SIG-M5 treated with dmso at 0.1 percent for 504 hours (cell line): ENCODE measurements around the gene FSIP1.

Experiments
- DNase-seq: peaks from one replicate; lab custom pipeline; 2025; ENCODE audit not compliant: unreplicated experiment; lab: John Stamatoyannopoulos, UW

FSIP1 gene

DNA sequence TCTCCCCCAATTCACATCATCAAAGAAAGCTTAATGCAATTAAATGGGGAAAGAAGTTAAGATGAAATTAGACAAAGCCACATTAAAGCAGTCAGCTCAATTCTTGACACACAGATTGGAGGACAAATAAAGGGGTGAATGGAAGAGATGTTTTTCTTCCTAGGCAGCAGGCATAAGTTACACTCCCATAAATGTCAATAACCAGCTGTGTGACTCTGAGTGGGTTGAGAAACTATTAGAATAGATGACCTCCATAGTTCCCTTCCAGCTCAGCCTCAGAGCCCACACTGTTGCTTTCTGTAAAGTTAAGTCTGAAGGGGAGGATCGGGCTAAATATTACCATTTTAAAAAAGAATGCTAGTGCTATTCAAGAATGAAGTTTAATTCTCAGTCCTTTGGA, 130.8 kb downstream of the FSIP1 start:
- DNase-seq: no peak

DNA sequence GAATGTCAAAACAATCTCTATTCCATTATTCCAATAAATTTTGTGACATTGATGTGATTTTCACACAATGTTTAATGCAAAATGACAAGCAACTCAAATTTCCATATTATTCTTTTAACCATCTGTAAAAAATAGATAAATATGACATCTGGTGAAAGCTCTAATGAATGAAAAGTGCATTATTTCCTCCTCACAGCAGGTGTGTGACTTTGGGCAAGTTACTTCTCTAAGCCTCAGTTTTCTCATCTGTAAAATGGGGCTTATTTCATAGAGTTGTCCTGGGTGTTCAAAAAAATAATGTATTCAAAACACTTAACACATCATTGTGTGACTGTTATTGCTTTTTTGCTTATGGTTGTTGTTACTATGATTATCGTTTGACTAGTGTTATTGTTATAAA, 131.3 kb downstream of the FSIP1 start:
- DNase-seq: no peak

DNA sequence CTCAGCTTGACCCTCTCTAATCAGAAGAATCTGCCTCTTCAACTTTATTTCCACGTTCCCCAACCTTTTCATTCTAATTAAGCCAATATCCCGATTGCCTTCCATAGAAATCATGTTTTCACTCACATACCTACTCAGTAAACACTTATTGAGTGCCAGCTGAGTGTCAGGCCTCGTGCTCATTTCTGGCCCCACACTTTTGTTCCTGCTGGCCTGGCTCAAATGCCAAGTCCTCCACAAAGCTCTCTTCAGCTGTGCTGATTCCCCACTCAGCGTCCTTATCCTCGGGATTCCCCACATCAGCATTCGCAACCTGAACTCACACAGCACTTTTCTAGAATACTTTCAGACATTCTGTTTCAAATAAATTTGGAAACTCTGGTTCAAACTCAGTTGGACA, 132.9 kb downstream of the FSIP1 start:
- DNase-seq: no peak

DNA sequence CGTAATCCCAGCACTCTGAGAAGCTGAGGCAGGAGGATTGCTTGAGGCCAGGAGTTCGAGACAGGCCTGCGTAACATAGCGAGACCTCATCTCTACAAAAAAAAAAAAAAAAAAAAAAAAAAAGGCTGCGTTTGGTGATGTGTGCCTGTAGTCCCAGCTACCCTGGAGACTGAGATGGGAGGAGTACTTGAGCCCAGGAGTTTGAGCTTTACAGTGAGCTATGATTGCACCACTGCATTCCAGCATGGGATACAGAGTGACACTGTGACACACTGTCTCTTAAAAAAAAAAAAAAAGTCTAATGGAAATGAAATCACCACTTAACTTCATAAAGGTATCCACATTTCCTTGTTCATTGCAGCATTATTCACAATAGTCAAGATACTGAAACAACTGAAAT, 136.2 kb downstream of the FSIP1 start:
- no peak for DNase-seq

DNA sequence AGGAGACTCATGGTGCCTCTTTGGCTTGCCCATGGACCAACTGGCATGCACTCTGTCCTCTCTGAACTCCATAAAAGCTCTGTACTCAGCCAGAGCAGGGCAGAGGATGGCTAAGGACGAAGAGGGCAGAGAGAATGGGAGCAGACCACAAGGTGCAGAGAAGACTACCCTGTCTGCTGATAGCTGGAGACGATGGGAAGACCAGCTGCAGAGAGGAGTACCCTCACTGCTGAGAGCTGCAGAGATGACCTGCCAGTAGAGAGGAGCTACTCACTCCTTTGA, 136.7 kb downstream of the FSIP1 start:
- DNase-seq: no peak

DNA sequence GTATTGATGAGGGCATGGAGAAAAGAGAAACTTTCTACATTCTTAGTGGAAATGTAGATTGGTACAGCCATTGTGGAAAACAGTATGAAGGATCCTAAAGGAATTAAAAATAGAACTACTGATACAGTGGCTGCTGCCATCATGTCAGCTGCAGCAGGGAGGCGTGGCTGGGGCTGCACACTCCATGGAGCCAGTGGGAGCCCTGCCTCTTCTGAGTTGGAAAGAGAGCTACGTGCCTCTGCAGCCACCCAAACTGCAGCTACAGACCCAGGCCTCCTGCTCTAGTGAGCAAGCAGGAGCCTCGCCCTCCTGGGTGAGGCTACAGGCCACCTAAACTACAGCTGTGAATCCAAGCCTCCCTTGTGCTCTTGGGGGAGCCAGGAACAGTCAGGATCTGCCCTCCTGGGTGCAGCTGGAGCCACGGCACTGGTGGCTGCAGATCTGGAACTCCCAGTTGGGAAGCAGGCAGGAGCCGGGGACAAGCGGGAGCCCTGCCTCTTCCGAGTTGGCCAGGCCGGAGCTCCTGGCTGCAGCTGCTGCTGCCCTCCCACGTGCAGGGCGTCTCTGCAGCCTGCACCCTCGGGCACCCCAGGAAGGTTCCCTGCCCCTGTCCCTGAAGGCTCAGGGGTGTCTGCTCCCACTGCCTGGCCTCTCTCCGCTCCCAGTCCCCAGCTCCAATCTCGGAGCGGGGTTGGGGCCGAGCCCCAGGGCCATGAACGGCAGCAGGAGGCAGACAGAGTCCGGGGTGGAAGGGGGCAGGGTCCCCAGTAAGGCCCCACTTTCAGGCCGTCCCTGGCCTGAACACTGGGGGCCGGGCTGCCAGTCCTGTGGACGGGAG, 137.3 kb downstream of the FSIP1 start:
- DNase-seq: no peak

DNA sequence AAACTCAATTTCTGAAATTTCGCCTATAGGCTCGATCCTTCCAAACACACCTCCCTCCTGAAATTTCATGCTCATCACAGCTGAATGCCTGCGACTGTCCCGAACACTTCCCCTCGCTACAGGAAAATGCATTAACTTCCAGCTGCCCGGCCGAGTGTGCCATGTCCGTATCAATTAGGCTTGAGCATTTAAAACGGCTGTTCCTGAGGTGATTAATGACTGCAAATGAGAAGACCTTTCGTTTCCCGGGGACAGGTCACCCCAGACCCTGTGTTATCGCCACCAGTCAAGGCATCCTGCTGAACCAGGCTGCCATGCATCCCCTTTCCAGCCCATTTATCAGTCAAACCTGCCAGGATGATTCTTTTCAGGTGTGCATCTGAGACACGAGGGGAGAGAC, 138.5 kb downstream of the FSIP1 start:
- DNase-seq: no peak

DNA sequence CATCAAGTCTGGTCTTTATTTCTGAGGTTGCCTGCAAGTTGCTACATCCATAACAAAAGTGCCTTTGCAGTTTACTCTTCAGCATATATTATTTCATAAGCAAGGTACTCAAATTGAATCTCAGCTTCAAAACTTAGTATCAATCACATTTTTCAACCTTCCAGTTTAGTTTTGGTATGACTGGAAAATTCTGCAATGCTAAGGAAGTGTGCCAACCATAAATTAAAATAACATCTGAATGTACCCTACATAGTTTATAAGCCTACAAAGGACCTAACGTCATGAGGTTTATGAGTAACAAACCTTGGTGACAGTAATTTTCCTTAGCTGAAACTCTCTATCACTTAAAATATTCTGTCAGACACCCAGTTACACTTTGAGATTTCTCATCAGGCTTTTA, 138.9 kb downstream of the FSIP1 start:
- DNase-seq: no peak

DNA sequence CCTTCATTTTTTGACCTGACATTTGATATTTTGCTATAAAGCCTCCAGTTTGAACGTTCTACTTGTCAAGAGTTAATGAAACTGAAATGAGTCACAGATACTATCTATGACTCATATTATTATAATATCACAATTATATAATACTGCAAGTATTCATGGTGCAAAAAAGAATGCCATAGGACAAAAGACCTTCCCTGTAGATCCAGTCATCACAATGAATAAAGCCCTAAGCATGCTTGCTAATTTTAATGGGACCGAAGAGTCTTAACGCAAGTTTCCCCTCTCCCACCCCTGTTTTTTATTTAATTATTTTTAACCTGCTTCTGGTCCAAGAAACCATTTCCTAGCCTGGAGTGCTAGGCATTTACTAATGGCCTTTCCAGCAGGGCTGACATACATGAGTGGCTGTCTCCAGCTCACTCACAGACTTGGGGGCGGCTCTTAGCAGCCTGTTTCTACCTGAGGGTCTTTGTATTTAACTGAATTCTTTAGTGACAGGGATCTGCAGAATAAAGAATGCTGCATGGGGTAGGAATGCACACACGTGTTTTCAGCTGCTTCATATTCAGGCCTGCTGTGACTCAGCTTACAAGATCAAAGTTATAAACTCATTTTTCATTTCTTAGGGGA, 140.5 kb downstream of the FSIP1 start:
- no peak for DNase-seq

DNA sequence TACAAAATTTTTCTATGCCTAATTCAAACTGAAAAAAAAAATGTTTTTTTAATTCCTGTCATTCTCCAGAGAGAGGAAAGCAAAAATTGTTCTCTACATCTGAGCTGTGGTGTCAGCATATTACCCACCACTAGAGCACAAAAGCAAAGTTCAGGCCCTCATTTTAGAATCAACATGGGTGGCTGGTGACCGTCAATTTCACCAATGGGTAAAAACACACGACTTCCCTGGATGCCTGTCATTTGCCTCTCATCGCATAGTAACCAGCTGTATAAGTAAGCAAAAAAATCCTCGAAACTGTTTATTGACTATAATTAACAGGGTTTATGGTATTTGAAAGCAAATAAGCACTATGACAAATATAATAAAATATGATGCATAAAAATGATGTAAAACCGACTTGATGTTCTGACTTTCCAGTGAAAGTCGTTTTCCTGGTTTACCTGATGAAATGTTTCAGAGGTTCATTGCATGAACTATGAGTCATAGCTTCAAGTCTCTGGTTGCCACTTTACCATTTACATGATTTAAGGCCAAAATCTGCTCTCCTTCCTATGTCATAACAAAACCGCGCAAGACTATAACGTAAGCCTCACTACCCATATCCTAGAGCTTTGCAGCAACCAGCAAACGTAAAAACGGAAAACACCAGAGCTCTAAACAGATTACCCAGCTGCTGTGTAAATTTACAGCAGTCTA, 141.3 kb downstream of the FSIP1 start:
- DNase-seq: no peak

DNA sequence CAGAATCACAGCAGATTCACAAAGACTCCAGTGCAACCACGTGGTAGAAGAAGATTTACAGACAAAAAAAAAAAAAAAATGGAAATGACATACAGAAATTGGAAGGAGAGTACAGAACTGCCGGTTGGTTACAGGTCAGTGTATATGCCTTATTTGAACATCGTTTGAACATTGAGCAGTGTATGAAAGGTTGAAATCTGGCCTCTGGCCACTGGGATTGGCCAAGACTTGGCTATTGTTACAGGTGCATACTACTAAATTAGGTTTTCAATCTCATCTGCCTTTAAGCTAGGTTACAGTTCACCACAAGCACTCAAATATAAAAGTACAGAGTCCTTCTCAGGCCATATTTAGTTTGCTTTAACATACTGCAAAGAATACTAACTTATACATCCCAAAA, 142.0 kb downstream of the FSIP1 start:
- DNase-seq: no peak

DNA sequence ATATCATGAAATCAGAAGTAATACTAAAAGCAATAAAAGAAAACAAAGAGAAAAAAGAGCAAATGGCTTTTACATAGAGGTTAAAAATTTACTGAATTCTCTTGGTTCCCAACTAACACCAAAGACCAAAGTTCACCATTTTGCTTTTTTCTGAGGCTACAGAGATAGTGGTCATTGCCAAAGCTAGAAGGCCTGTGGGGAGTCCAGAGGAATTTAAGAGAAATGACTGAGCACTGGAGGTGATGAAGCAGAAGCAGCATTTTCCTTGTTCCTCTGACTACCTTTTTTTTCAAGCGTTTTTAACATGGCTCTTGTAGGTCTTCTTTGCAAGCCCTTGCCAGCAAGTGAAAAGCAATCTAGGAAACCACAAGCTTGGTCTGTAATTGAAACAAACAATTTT, 143.6 kb downstream of the FSIP1 start:
- no peak for DNase-seq

DNA sequence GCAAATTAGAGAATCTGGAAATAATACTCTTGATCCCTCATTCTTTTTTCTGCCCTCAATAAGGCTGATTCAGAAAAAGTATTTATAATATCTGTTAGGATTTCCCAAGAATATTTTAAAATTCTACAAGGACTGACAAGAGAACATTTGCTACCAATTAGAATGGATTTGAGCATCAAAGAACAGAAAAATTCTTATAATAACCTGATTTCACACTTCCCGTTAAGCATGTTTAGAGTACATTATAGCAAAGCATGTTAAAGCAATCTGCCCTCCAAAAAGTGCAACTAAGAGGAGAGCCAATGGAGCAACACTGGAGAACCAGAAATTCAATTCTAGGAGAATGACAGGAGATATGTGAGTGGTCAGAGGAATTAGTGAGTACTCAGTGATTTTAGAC, 144.6 kb downstream of the FSIP1 start:
- no peak for DNase-seq

DNA sequence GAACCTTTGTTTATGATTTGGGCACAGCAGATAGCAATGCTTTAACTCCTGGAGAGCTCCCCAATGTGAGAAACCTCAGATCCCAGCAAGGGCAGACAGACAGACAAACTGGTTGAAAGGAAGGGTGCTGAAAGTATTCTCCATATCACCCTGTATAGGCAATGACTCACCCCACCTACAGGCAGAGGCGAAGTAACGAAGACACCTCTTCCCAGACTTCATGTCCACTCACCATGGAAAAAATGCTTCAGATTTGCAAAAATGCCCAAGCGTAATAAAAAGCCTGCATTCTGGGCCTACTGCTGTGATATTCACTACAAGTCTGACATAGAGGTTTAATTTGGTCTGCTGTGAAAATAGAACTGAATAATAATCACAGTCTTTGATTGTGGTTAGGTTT, 151.3 kb downstream of the FSIP1 start:
- no peak for DNase-seq

DNA sequence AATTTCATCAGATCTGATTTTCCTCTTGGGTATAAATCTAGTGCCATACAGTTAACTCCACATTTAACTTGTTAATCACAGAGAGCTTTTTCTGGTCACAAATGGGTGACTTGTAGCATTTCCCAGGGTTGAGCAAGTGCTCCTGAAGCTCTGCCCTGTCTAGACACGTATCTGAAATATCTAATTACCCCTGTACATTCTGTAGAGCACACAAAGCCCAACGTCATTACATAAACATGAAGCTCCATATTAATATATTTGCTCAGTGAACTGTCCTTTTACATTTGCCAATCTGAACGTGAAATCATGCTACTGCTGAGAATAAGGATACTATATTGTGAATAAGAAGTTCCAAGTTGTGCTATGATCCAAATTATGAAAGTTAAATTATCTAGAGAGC, 152.7 kb downstream of the FSIP1 start:
- peak; percentile 28 for DNase-seq

DNA sequence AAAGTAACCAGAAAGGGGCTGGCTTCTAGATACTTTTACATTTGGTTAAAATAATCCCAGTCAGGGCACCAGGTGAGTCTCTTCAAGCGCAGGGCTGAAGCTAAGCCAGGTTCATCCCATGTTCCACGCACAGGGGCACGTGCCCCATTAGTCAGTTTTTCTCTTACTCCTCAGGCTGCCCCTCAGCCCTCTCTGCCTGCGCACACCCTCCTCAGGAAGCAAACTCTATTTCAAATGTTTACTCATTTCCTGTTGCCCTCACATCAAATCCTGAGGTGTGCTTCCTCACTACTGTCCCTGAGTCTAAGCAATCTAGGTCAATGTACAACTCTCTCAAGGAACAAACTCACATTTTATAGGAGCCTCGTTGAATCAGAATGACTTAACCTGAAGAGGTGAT, 153.3 kb downstream of the FSIP1 start:
- no peak for DNase-seq

DNA sequence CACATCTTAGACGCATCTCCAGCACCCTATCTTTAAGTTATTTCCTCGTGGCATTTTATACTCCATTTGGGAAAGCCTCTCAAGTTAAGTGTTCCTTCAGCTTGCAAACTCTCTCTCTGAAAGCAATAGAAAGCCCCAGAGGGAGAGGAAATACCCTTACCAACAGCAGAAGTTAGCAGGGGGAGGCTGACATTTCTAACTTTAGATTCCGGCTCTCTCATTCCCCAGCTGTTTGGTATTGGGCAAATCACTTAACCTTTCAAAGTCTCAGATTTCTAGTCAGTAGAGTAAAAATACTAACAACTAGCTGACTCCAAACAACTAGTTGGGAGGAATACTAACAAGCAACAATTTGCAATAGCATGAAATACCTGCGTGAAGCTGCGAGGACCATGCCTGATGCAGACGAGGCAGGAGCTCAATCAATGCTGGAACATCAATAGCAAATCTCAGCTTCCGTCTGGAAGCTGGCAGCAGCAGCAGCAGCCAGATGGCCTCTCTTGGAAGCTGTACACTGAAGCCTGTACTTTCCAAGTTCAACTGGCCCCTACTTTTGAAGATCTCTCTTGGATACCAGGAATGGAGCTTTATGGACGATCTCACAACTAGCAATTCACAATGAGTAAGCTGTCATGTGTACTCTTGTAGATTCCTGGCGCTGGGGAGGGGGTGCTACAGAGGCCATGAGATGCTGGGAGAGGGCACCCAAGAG, 153.9 kb downstream of the FSIP1 start:
- DNase-seq: no peak

DNA sequence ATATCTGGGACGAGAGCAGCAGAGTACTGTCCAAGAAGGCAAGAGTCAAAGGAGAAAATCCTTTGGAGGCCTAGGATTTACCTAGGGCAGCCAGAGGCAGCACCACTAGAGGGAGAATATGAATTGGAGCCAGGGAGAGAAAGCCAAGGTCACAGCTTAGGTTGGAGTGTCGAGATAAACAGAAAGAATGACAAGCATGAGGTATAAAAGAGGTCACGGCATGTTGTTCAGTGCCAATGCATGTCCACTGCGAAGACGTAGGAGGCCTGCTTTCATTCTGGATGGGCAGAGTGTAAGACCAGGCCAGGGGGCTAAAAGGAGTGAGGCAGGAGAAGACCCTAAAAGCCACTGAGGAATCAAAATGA, 154.5 kb downstream of the FSIP1 start:
- no peak for DNase-seq

DNA sequence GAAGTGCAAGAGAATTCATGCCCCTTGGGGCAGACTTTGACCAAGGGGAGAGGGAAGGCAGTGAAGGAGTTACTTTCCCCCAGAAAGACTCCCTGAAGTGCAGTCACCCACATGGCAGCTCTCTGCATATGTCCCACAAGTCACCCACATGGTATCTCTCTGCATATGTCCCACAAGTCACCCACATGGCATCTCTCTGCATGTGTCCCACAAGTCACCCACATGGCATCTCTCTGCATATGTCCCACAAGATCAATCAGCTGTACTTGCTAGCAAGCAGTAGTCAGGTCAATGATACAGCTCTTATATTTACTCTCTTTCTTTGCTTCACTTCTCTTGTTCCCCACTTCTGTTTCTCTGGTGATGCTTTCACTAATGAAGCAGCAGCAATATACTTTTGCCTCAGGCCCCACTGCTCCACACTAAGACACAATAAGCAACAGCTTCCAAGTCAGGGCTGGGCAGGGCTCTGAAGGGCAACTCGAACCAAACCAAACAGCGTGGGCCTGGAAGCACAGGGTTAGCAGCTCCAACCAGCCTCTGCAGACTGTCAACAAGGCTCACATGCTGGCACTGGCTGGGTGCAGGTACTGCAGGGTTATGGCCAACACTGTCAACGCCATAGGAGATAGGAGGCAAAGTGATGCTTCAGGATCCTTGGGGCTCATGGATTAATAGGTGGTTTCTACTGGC, 155.0 kb downstream of the FSIP1 start:
- no peak for DNase-seq

DNA sequence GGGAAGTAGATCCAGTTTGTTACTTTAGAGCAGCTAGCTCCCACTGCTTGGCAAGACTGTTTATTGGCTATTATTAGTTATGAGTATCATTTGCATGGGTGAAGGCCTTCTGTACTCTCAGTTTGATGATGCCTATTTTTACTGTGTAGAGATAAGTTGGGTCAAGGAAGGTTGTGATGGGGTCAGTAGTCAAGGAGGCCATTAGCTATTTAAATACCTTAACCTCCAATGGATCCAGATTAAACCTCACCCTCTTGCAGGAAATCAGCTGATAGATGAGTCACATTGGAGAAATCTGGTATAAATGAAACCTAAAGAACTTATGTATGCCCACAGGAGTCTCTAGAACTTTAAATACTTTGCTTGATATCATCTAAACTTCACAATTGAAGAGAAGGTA, 156.8 kb downstream of the FSIP1 start:
- DNase-seq: no peak

DNA sequence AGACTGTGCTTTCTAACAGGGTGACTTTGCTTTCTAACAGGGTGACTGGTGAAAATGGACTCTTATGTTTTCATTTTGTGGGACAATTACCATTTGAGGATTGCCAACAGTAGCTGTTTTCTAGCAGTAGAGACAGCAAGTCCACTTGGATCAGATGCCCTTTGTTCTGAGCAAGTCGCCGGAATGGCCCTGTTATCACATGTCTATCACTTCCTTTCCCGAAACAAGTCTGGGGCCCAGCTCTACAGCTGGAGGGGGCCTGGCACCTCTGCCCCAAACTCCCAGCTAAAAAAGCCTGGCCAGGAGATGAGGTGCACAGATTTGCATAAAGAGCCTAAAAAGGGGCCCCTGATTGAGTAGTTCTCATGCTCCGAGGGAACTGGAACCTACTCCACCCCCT, 157.2 kb downstream of the FSIP1 start:
- DNase-seq: no peak
